ENCODE measurements around the gene FBXW5. TPM values are rescaled to one million over a fixed set of nuclear protein-coding genes. Genes with fewer than 3 reads are reported as not detected.
A peak's percentile ranks its signal among the peaks of the same experiment; 100 is the strongest.

FBXW5 gene
- total and polyA plus RNA-seq, 4 donors, result 56.6 to 118 (median 99.2) TPM

DNA sequence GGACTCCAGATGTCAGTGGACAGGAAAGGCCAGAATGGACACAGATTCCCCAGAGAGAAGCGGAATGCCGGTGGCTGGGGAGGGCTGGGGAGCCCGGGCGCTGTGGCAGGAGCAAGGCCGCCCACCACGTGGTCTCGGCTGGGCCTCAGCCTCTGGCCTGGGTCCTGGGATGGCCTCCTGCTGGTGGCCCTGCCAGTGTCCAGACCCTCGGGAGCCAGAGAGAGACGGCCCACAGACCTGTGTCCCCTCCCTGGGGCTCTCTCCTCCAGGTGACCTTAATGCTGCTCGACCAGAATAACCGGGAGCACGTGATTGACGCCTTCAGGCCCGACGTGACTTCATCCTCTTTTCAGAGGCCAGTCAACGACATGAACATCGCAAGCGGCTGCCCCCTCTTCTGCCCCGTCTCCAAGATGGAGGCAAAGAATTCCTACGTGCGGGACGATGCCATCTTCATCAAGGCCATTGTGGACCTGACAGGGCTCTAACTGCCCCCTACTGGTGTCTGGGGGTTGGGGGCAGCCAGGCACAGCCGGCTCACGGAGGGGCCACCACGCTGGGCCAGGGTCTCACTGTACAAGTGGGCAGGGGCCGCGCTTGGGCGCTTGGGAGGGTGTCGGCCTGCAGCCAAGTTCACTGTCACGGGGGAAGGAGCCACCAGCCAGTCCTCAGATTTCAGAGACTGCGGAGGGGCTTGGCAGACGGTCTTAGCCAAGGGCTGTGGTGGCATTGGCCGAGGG lies 19.0 kb downstream of the FBXW5 start:
- no peak for DNase-seq
- Histone ChIP-seq H3K9me3 (ENCODE audit: control insufficient read depth in 4 of 4, insufficient read depth in 3 of 4, low read length in 3 of 4) (no peaks in the 10 kb centered on the region), H3K36me3 (ENCODE audit: control insufficient read depth in 4 of 4, insufficient read depth in 4 of 4, low read length in 4 of 4) (peaks cover 0 to 43% (median 7%) of the 10 kb centered on the region in 4 donors), H3K27me3 (ENCODE audit: control insufficient read depth in 3 of 3, insufficient read depth in 3 of 3, low read length in 2 of 3) (no peaks in the 10 kb centered on the region), H3K4me3 (no peak overlapping the region), H3K4me1 (ENCODE audit: control insufficient read depth in 5 of 5, insufficient read depth in 5 of 5, low read length in 5 of 5) (peaks cover 0 to 7% (median 0%) of the 10 kb centered on the region in 5 donors), H3K9ac (ENCODE audit: insufficient read depth in 1 of 2, low read length in 2 of 2) (no peak overlapping the region), H3K27ac (ENCODE audit: low read depth in 1 of 2, low read length in 1 of 2) (peak overlapping the region in 1 of 2 donors; percentile 16)
- TF ChIP-seq, protein P1, sequence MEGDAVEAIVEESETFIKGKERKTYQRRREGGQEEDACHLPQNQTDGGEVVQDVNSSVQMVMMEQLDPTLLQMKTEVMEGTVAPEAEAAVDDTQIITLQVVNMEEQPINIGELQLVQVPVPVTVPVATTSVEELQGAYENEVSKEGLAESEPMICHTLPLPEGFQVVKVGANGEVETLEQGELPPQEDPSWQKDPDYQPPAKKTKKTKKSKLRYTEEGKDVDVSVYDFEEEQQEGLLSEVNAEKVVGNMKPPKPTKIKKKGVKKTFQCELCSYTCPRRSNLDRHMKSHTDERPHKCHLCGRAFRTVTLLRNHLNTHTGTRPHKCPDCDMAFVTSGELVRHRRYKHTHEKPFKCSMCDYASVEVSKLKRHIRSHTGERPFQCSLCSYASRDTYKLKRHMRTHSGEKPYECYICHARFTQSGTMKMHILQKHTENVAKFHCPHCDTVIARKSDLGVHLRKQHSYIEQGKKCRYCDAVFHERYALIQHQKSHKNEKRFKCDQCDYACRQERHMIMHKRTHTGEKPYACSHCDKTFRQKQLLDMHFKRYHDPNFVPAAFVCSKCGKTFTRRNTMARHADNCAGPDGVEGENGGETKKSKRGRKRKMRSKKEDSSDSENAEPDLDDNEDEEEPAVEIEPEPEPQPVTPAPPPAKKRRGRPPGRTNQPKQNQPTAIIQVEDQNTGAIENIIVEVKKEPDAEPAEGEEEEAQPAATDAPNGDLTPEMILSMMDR (IDR thresholded peaks at IDR 0.05; ENCODE audit: control extremely low read depth, extremely low read depth), result no peak
- 85% methylated on average over 33 of the region's 33 CpGs for WGBS, 2 donors
- no peak for ATAC-seq (ENCODE audit: insufficient read depth, low FRiP score)

DNA sequence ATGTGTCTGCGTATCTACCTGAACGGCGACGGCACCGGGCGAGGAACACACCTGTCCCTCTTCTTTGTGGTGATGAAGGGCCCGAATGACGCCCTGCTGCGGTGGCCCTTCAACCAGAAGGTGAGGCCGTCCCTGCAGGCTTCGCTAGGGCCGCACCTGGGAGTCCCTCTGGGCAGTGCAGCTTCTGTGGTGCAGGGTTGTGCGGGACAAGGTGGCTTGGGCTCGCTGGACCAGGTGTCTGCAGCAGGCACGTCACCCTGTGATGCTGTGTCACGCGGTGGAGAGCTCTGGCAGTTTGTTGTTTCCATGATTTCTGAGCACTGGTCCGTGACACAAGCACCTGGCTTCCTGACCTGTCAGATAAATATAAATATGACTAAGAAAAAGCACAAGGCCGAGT lies 20.7 kb downstream of the FBXW5 start:
- TF ChIP-seq, protein P1 (IDR thresholded peaks at IDR 0.05; ENCODE audit: control extremely low read depth, extremely low read depth), result no peak
- 97 to 99% methylated on average over 19 of the region's 19 CpGs for WGBS, 2 donors
- Histone ChIP-seq H3K27me3 (ENCODE audit: control insufficient read depth in 3 of 3, insufficient read depth in 3 of 3, low read length in 2 of 3) (no peaks in the 10 kb centered on the region), H3K36me3 (ENCODE audit: control insufficient read depth in 4 of 4, insufficient read depth in 4 of 4, low read length in 4 of 4) (peaks cover 0 to 51% (median 14%) of the 10 kb centered on the region in 4 donors), H3K27ac (ENCODE audit: low read depth in 1 of 2, low read length in 1 of 2) (no peak overlapping the region), H3K9me3 (ENCODE audit: control insufficient read depth in 4 of 4, insufficient read depth in 3 of 4, low read length in 3 of 4) (no peaks in the 10 kb centered on the region), H3K4me3 (no peak overlapping the region), H3K4me1 (ENCODE audit: control insufficient read depth in 5 of 5, insufficient read depth in 5 of 5, low read length in 5 of 5) (peaks cover 0 to 3% (median 0%) of the 10 kb centered on the region in 5 donors), H3K9ac (ENCODE audit: insufficient read depth in 1 of 2, low read length in 2 of 2) (no peak overlapping the region)
- ATAC-seq (ENCODE audit: insufficient read depth, low FRiP score), result no peak
- DNase-seq, result no peak

DNA sequence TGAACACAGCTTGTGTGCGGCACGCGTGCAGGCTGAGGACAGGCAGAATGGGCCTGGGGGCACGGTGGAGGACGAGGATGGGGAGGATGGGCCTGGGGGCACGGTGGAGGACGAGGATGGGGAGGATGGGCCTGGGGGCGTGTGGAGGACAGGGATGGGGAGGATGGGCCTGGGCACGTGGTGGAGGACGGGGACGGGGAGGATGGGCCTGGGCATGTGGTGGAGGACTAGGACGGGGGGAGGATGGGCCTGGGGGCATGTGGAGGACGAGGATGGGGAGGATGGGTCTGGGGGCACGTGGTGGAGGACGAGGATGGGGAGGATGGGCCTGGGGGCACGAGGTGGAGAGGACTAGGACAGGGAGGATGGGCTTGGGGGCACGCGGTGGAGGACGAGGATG lies 22.0 kb downstream of the FBXW5 start:
- H3K9me3 ChIP-seq (ENCODE audit: control insufficient read depth in 4 of 4, insufficient read depth in 3 of 4, low read length in 3 of 4), result no peaks in the 10 kb centered on the region
- no peaks in the 10 kb centered on the region for H3K27me3 ChIP-seq (ENCODE audit: control insufficient read depth in 3 of 3, insufficient read depth in 3 of 3, low read length in 2 of 3)
- peaks cover 0 to 3% (median 0%) of the 10 kb centered on the region in 5 donors for H3K4me1 ChIP-seq (ENCODE audit: control insufficient read depth in 5 of 5, insufficient read depth in 5 of 5, low read length in 5 of 5)
- DNase-seq (no peak), ATAC-seq (ENCODE audit: insufficient read depth, low FRiP score) (no peak)
- peaks cover 0 to 52% (median 14%) of the 10 kb centered on the region in 4 donors for H3K36me3 ChIP-seq (ENCODE audit: control insufficient read depth in 4 of 4, insufficient read depth in 4 of 4, low read length in 4 of 4)
- TF ChIP-seq, protein P1 (IDR thresholded peaks at IDR 0.05; ENCODE audit: control extremely low read depth, extremely low read depth), result no peak
- no peak overlapping the region for H3K27ac ChIP-seq (ENCODE audit: low read depth in 1 of 2, low read length in 1 of 2)
- H3K4me3 ChIP-seq, result no peak overlapping the region
- 92 to 94% methylated on average over 19 of the region's 19 CpGs for WGBS, 2 donors
- no peak overlapping the region for H3K9ac ChIP-seq (ENCODE audit: insufficient read depth in 1 of 2, low read length in 2 of 2)

All from lung (tissue), 12 donors.